WTC11 (cell line): ENCODE measurements around the gene CARD19. TPM values are rescaled to one million over a fixed set of nuclear protein-coding genes. Genes with fewer than 3 reads are reported as not detected.

ENCODE experiments used
- ATAC-seq: fragments of 200-7000 bp; cut with Tn5 transposase; 2 replicates; pipeline ENCODE4 v1.10.0; 2021; ENCODE audit warnings: mild to moderate bottlenecking, moderate library complexity
- CTCF ChIA-PET: fragments of 300-600 bp; sonication (Branson Sonifier 250); formaldehyde crosslinking; loops from one replicate; lab custom pipeline; 2021; ENCODE audit warnings: antibody characterized with exemption; lab: Charles Lee
- POLR2A ChIA-PET: fragments of 350-600 bp; sonication (Branson Sonifier 250); formaldehyde crosslinking; loops from one replicate; lab custom pipeline; 2021; ENCODE audit warnings: antibody characterized with exemption; lab: Charles Lee
- DNase-seq: peaks from one replicate; pipeline ENCODE4 v3.0.0; 2021; ENCODE audit warnings: low spot score
- H3K27ac Mint-ChIP-seq: 2 replicates; pipeline ENCODE4 v1.8.0; 2021; ENCODE audit warnings: mixed read lengths
- H3K27me3 Mint-ChIP-seq: 2 replicates; pipeline ENCODE4 v1.8.0; 2021; ENCODE audit warnings: low read depth, mild to moderate bottlenecking, moderate library complexity, mixed read lengths
- H3K36me3 Mint-ChIP-seq: 2 replicates; pipeline ENCODE4 v1.8.0; 2021; ENCODE audit warnings: mixed read lengths
- H3K4me1 Mint-ChIP-seq: 2 replicates; pipeline ENCODE4 v1.8.0; 2022; ENCODE audit warnings: mixed read lengths
- H3K4me3 Mint-ChIP-seq: 2 replicates; pipeline ENCODE4 v1.8.0; 2021; ENCODE audit warnings: mild to moderate bottlenecking, moderate library complexity, mixed read lengths
- H3K9me3 Mint-ChIP-seq: 2 replicates; pipeline ENCODE4 v1.8.0; 2021; ENCODE audit warnings: mixed read lengths
- AR ChIP-seq: fragments of 250-450 bp; sonication (Bioruptor Pico); IDR thresholded peaks from 2 replicates; pipeline ENCODE4 v1.9.0; 2021; ENCODE audit warnings: mild to moderate bottlenecking
- CBFB ChIP-seq: sonication (generic); formaldehyde crosslinking; IDR thresholded peaks from 2 replicates; pipeline ENCODE4 v1.8.1; 2022; ENCODE audit warnings: mild to moderate bottlenecking, low read depth, missing genetic modification reagents
- CDX4 ChIP-seq: fragments of 250-450 bp; sonication (Bioruptor Pico); IDR thresholded peaks from 2 replicates; pipeline ENCODE4 v1.9.0; 2021; ENCODE audit warnings: moderate library complexity, mild to moderate bottlenecking, inconsistent platforms, borderline replicate concordance
- E2F5 ChIP-seq: sonication (generic); formaldehyde crosslinking; IDR thresholded peaks from 2 replicates; pipeline ENCODE4 v1.8.1; 2022; ENCODE audit warnings: mild to moderate bottlenecking, moderate library complexity, missing genetic modification reagents
- ELF4 ChIP-seq: sonication (generic); formaldehyde crosslinking; IDR thresholded peaks from 2 replicates; pipeline ENCODE4 v1.8.1; 2022; ENCODE audit warnings: low read depth, mild to moderate bottlenecking, moderate library complexity, missing genetic modification reagents
- ERG ChIP-seq: fragments of 250-450 bp; sonication (Bioruptor Pico); IDR thresholded peaks from 2 replicates; pipeline ENCODE4 v1.8.0; 2021; ENCODE audit warnings: mild to moderate bottlenecking
- ESRRA ChIP-seq: sonication (generic); formaldehyde crosslinking; IDR thresholded peaks from 2 replicates; pipeline ENCODE4 v1.8.1; 2022; ENCODE audit warnings: mild to moderate bottlenecking, missing genetic modification reagents, borderline replicate concordance
- GTF2I ChIP-seq: fragments of 250-450 bp; sonication (Bioruptor Pico); conservative IDR thresholded peaks from 2 replicates; pipeline ENCODE4 v1.4.0; 2021; ENCODE audit warnings: mild to moderate bottlenecking
- HMGXB4 ChIP-seq: sonication (generic); formaldehyde crosslinking; IDR thresholded peaks from 2 replicates; pipeline ENCODE4 v1.8.1; 2023; ENCODE audit warnings: mild to moderate bottlenecking, moderate library complexity, missing genetic modification reagents
- JAZF1 ChIP-seq: fragments of 250-450 bp; sonication (Bioruptor Pico); IDR thresholded peaks from 2 replicates; pipeline ENCODE4 v1.9.0; 2021; ENCODE audit warnings: moderate library complexity, mild to moderate bottlenecking, inconsistent platforms
- KAT7 ChIP-seq: sonication (generic); formaldehyde crosslinking; IDR thresholded peaks from 2 replicates; pipeline ENCODE4 v1.8.1; 2023; ENCODE audit warnings: missing genetic modification reagents, mild to moderate bottlenecking, borderline replicate concordance
- MAX ChIP-seq: sonication (generic); formaldehyde crosslinking; IDR thresholded peaks from 2 replicates; pipeline ENCODE4 v1.8.0; 2022; ENCODE audit warnings: mild to moderate bottlenecking, missing genetic modification reagents
- MXD4 ChIP-seq: fragments of 250-450 bp; sonication (Bioruptor Pico); IDR thresholded peaks from 2 replicates; pipeline ENCODE4 v1.8.0; 2021; ENCODE audit warnings: mild to moderate bottlenecking, moderate library complexity, borderline replicate concordance
- NFATC4 ChIP-seq: fragments of 250-450 bp; sonication (Bioruptor Pico); IDR thresholded peaks from 2 replicates; pipeline ENCODE4 v1.9.0; 2021; ENCODE audit warnings: mild to moderate bottlenecking
- SP1 ChIP-seq: sonication (generic); formaldehyde crosslinking; conservative IDR thresholded peaks from 2 replicates; pipeline ENCODE4 v1.8.1; 2022; ENCODE audit warnings: missing genetic modification reagents
- TCF7 ChIP-seq: sonication (generic); formaldehyde crosslinking; IDR thresholded peaks from 2 replicates; pipeline ENCODE4 v1.8.0; 2022; ENCODE audit warnings: mild to moderate bottlenecking, low read depth, missing genetic modification reagents, moderate library complexity
- TP53 ChIP-seq: sonication (generic); formaldehyde crosslinking; IDR thresholded peaks from 2 replicates; pipeline ENCODE4 v1.8.1; 2023; ENCODE audit warnings: mild to moderate bottlenecking, missing genetic modification reagents
- ZNF121 ChIP-seq: sonication (generic); formaldehyde crosslinking; IDR thresholded peaks from 2 replicates; pipeline ENCODE4 v1.8.0; 2023; ENCODE audit warnings: missing genetic modification reagents
- ZNF232 ChIP-seq: sonication (generic); formaldehyde crosslinking; IDR thresholded peaks from 2 replicates; pipeline ENCODE4 v1.8.0; 2022; ENCODE audit warnings: mild to moderate bottlenecking, missing genetic modification reagents
- ZNF396 ChIP-seq: fragments of 250-450 bp; sonication (Bioruptor Pico); IDR thresholded peaks from 2 replicates; pipeline ENCODE4 v1.8.0; 2021; ENCODE audit warnings: mild to moderate bottlenecking, moderate library complexity, borderline replicate concordance
- ZNF423 ChIP-seq: fragments of 250-450 bp; sonication (Bioruptor Pico); IDR thresholded peaks from 2 replicates; pipeline ENCODE4 v2.1.2; 2022; ENCODE audit warnings: mild to moderate bottlenecking, moderate library complexity
- total RNA-seq: library from RNA; stranded (reverse); gene quantifications from 3 replicates; pipeline ENCODE4 v1.2.3, GENCODE V29; 2021

Gene CARD19
- total RNA-seq, 1 experiment from 2014 or later = 34.5 TPM

- TF ChIP-seq E2F5 (CRISPR knock-in tag) (no peak), AR (CRISPR knock-in tag) (no peak), KAT7 (CRISPR knock-in tag) (no peak), GTF2I (CRISPR knock-in tag) (no peak), ZNF121 (no peak), ELF4 (no peak), ZNF396 (CRISPR knock-in tag) (no peak), MXD4 (CRISPR knock-in tag) (no peak), JAZF1 (CRISPR knock-in tag) (no peak), TCF7 (CRISPR knock-in tag) (no peak)
These were observed 41.3 kb downstream of the CARD19 start (continued) for GRCh38 chr9:93137362-93137761.

- Mint-ChIP-seq H3K27ac (no peak overlapping the region), H3K27me3 (peaks cover 20% of the 10 kb centered on the region), H3K4me3 (no peak overlapping the region), H3K36me3 (no peaks in the 10 kb centered on the region), H3K9me3 (peaks cover 4% of the 10 kb centered on the region), H3K4me1 (peaks cover 8% of the 10 kb centered on the region)
- no peak for DNase-seq
- no peak for TF ChIP-seq ELF4
- no peak for TF ChIP-seq ZNF232 (CRISPR knock-in tag)
- no peak for TF ChIP-seq SP1 (CRISPR knock-in tag)
- no peak for TF ChIP-seq CBFB (CRISPR knock-in tag)
- TF ChIP-seq TCF7 (CRISPR knock-in tag) = no peak
- TF ChIP-seq CDX4 (CRISPR knock-in tag) = no peak
- TF ChIP-seq ESRRA = no peak
- no peak for TF ChIP-seq KAT7 (CRISPR knock-in tag)
- no peak for TF ChIP-seq HMGXB4 (CRISPR knock-in tag)
- no peak for TF ChIP-seq NFATC4 (CRISPR knock-in tag)
- TF ChIP-seq ZNF423 = no peak
- TF ChIP-seq TP53 = no peak
- no peak for TF ChIP-seq MAX (CRISPR knock-in tag)
- TF ChIP-seq ERG (CRISPR knock-in tag) = no peak
- no peak for ATAC-seq
- ChIA-PET CTCF (interaction anchor here (1.1 to 9.9 kb wide), 3 partner anchors 13 to 18 kb away, joined by 3 to 67 read pairs (median 4); no protein-coding TSS in a partner anchor), POLR2A (interaction anchor here (0.7 kb wide), 1 partner anchor 18 kb away, joined by 4 read pairs; no protein-coding TSS in a partner anchor)
These were observed 42.3 kb downstream of the CARD19 start for GRCh38 chr9:93138171-93138764.
